K562 (cell line): Measurements from ENCODE around the gene ANTXRL. TPM values are rescaled to one million over a fixed set of nuclear protein-coding genes. Genes with fewer than 3 reads are reported as not detected.
"Not testable (repeated sequence)": the region's sequence is repeated elsewhere in the genome, so short reads cannot be mapped to it uniquely, and the experiment has no call there.

Experiments used
- ATAC-seq: fragments of 200-7000 bp; cut with Tn5 transposase; 3 replicates; pipeline ENCODE4 v1.9.1; 2020; ENCODE audit warnings: moderate library complexity
- BruUV-seq: library from RNA; stranded (reverse); fragments of 400-500 nt; replicated peaks from 2 replicates; lab custom pipeline; 2021; lab: Mats Ljungman, UMichigan
- CTCF ChIA-PET: fragments of 300-600 bp; formaldehyde crosslinking; extraction: SDS; loops from one replicate; lab custom pipeline; 2021; ENCODE audit warnings: low intra/inter-chr PET ratio; lab: Yijun Ruan, JAX
- POLR2A ChIA-PET: fragments of 300-600, 350-650 bp; sonication (Branson Sonifier 250); formaldehyde crosslinking; extraction: SDS; loops from one replicate; lab custom pipeline; 2021; ENCODE audit warnings: antibody characterized with exemption, inconsistent platforms; lab: Yijun Ruan, JAX
- DNase-seq, 4 experiments: peaks; one replicate each; pipeline versions ENCODE4 v3.0.0 to v3.0.0-alpha.2; 2011 to 2018; ENCODE audit warnings: low spot score in 3 of 4, mixed read lengths in 3 of 4; ENCODE audit errors: extremely low read depth in 1 of 4
- FAIRE-seq: peaks from 2 replicates; lab custom pipeline; 2011; peaks lifted over from hg19 to GRCh38; lab: Jason Lieb, UNC
- H2AFZ ChIP-seq: 2 replicates; pipeline ENCODE4 v1.6.0; 2011; ENCODE audit warnings: low read depth, low read length, control low read depth, inconsistent platforms
- H3K27ac ChIP-seq: fragments of 200-600 bp; 3 replicates; pipeline ENCODE4 v1.8.0; 2011; ENCODE audit warnings: low read depth, mild to moderate bottlenecking, control low read depth, inconsistent platforms, low read length, moderate library complexity, mixed read lengths; ENCODE audit errors: extremely low read depth
- H3K27me3 ChIP-seq, 2 experiments: fragments of 300-600 bp in 1 of 2; 2 replicates in 1 of 2; 3 replicates in 1 of 2; pipeline versions ENCODE4 v1.6.0 to v1.8.0; 2011; ENCODE audit warnings: inconsistent platforms in 2 of 2, low read length in 2 of 2, mild to moderate bottlenecking in 1 of 2, mixed read lengths in 1 of 2, moderate library complexity in 1 of 2; ENCODE audit not compliant: control insufficient read depth in 2 of 2, insufficient read depth in 2 of 2
- H3K36me3 ChIP-seq: fragments of 300-600 bp; 3 replicates; pipeline ENCODE4 v1.8.0; 2011; ENCODE audit warnings: mild to moderate bottlenecking, low read length, inconsistent platforms; ENCODE audit not compliant: control insufficient read depth, insufficient read depth
- H3K4me1 ChIP-seq, 2 experiments: fragments of 200-600 bp in 1 of 2; replicated peaks in 1 of 2; 2 replicates in 1 of 2; 3 replicates in 1 of 2; pipeline versions ENCODE4 v1.5.1 to v1.8.0; 2011; ENCODE audit warnings: inconsistent platforms in 2 of 2, low read length in 2 of 2, mild to moderate bottlenecking in 1 of 2, mixed read lengths in 1 of 2, moderate library complexity in 1 of 2; ENCODE audit not compliant: control insufficient read depth in 2 of 2, insufficient read depth in 2 of 2
- H3K4me2 ChIP-seq: 2 replicates; pipeline ENCODE4 v1.6.1; 2011; ENCODE audit warnings: low read length, control low read depth, inconsistent platforms, mixed read lengths; ENCODE audit not compliant: insufficient read depth
- H3K4me3 ChIP-seq: fragments of 200-600 bp; sonication (generic), shearing (Covaris generic); 2 replicates; pipeline ENCODE4 v1.5.1; 2016; ENCODE audit warnings: control low read depth, inconsistent platforms
- H3K79me2 ChIP-seq: fragments of 200-600 bp; 3 replicates; pipeline ENCODE4 v1.8.0; 2011; ENCODE audit warnings: low read length, inconsistent platforms; ENCODE audit not compliant: control insufficient read depth, insufficient read depth
- H3K9ac ChIP-seq, 2 experiments: 2 replicates each; pipeline versions ENCODE4 v1.6.0 to v1.6.1; 2011; ENCODE audit warnings: low read depth in 2 of 2, low read length in 2 of 2, control low read depth in 1 of 2, inconsistent platforms in 1 of 2, mild to moderate bottlenecking in 1 of 2, mixed read lengths in 1 of 2; ENCODE audit not compliant: insufficient read depth in 1 of 2
- H3K9me1 ChIP-seq: one replicate; pipeline ENCODE4 v1.6.0; 2011; ENCODE audit warnings: inconsistent platforms, mild to moderate bottlenecking, low read length, moderate library complexity; ENCODE audit not compliant: control insufficient read depth, insufficient read depth
- H3K9me3 ChIP-seq: replicated peaks from 2 replicates; pipeline ENCODE4 v1.5.1; 2011; ENCODE audit warnings: low read depth, low read length, inconsistent platforms; ENCODE audit not compliant: control insufficient read depth, insufficient read depth
- H4K20me1 ChIP-seq: replicated peaks from 2 replicates; pipeline ENCODE4 v1.6.1; 2011; ENCODE audit warnings: low read length, inconsistent platforms, mixed read lengths; ENCODE audit not compliant: control insufficient read depth, insufficient read depth
- CAMTA2 ChIP-seq: fragments of 250-450 bp; sonication (Bioruptor Pico); conservative IDR thresholded peaks from 2 replicates; pipeline ENCODE4 v1.5.1; 2022
- EP300 ChIP-seq: IDR thresholded peaks from 2 replicates; pipeline ENCODE4 v1.6.1; 2012; ENCODE audit warnings: low read length, improper control_type of control experiment
- MECOM ChIP-seq: fragments of 250-450 bp; sonication (Bioruptor Pico); IDR thresholded peaks from 2 replicates; pipeline ENCODE4 v1.8.0; 2022; ENCODE audit warnings: inconsistent platforms
- POLR2H ChIP-seq: IDR thresholded peaks from 2 replicates; pipeline ENCODE4 v1.6.1; 2016; ENCODE audit warnings: missing genetic modification characterization, low read depth, mild to moderate bottlenecking, control low read depth, missing compliant biosample characterization, moderate library complexity
- TCF3 ChIP-seq: sonication (generic); formaldehyde crosslinking; IDR thresholded peaks from 2 replicates; pipeline ENCODE4 v1.4.0; 2020; ENCODE audit warnings: mild to moderate bottlenecking, missing genetic modification reagents
- TEAD2 ChIP-seq: fragments of 450-650 bp; IDR thresholded peaks from 2 replicates; pipeline ENCODE4 v1.6.1; 2016; ENCODE audit warnings: missing genetic modification characterization, control low read depth, missing compliant biosample characterization
- ZNF217 ChIP-seq: sonication (generic); formaldehyde crosslinking; IDR thresholded peaks from 2 replicates; pipeline ENCODE4 v1.8.0; 2022; ENCODE audit warnings: mild to moderate bottlenecking, missing genetic modification reagents
- ZNF384 ChIP-seq: IDR thresholded peaks from 2 replicates; pipeline ENCODE4 v1.6.1; 2012; ENCODE audit warnings: low read depth, low read length, improper control_type of control experiment
- WGBS: fragments of 100-300 bp; shearing (Covaris generic); methylation state at CpG from one replicate; pipeline ENCODE4 v1.1.6; 2016; ENCODE audit warnings: low coverage, mixed read lengths; ENCODE audit not compliant: insufficient coverage; ENCODE audit errors: missing lambda C conversion rate; 5-methylcytosine and 5-hydroxymethylcytosine counted together
- in situ Hi-C: fragments of 300-500 bp; cut with MboI; formaldehyde crosslinking; loops from 4 replicates; pipeline ENCODE4 v1.15.0; 2018; ENCODE audit warnings: inconsistent platforms, mixed read lengths
- intact Hi-C: fragments of 100-400 bp; cut with micrococcal nuclease; formaldehyde crosslinking; loops from 2 replicates; pipeline ENCODE4 v1.14.2; 2022
- polyA plus RNA-seq, 8 experiments: library from polyadenylated mRNA; depleted of rRNA in 4 of 8; stranded (reverse) in 5 of 8; unstranded in 3 of 8; fragments of >200 nt; fragmentation: Nextera tagmentation in 2 of 8; fragmentation: Illumina TruSeq in 1 of 8; extraction: Ambion mirVana in 2 of 8; extraction: Trizol in 1 of 8; gene quantifications; 2 replicates each; pipeline versions ENCODE4 v1.2.1 to v1.2.3, GENCODE V29; 2011 to 2014; ENCODE audit warnings: inconsistent platforms in 1 of 8, missing spikeins in 1 of 8
- total RNA-seq, 7 experiments: library from RNA; depleted of rRNA in 6 of 7; stranded (reverse); fragments of >200 nt in 6 of 7; fragmentation: Illumina TruSeq in 2 of 7; extraction: Trizol in 2 of 7; gene quantifications; 2 replicates each; pipeline versions ENCODE4 v1.2.1 to v1.2.3, GENCODE V29; 2011 to 2021; ENCODE audit warnings: low replicate concordance in 1 of 7
- TF ChIP-seq, protein P1 (sequence below): IDR thresholded peaks from 3 replicates; pipeline ENCODE4 v1.6.1; 2011; ENCODE audit warnings: borderline replicate concordance, mild to moderate bottlenecking; ENCODE audit not compliant: insufficient read length, insufficient read depth

ANTXRL gene
- total and polyA plus RNA-seq, 9 of the 15 experiments (the other 6 are each of a cell fraction or from before 2014, with no cell fraction given), result not detected

DNA sequence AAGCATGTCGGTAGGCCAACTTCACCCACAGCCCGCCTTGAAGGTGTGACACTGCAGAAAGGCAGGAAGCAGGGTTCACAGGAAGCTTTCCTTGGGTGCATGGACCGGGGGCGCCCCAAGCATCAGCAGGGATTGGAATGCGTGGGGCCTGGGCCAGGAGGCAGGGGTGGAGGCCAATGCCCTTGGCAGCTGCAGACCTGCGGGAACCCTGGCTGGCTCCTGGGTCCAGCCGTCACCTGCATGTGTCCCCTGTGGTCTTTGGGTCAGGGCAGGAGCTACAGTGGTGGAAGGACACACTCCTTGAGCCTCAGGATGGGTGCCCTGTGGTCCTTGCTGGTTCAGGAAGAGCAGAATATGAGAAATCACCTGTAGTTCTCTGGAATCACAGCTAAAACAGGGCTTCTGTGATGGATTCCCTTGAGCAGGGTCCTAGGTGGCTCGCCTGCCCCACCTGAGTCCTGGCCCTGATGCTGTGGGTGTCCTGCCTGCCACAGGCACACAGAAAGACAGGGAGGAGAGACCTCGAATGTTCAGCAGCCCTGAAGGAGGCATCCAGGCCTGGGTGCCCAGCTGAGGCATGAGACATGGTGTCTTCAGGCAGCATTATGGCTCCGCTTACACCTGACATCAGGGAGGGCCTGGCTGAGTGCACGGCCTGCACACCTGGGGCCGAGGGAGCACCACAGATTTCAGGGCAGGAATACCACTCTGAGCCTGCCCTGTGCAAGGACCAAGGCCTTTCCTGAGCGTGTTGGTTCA is 15.1 kb downstream of the ANTXRL start:
- H3K9me1 ChIP-seq, result no peaks in the 10 kb centered on the region
- ChIA-PET CTCF (no interaction called here), POLR2A (interaction anchor here (0.9 to 1.0 kb wide), 2 partner anchors 17 to 50 kb away, joined by 3 to 5 read pairs; no protein-coding TSS in a partner anchor)
- WGBS, result 1% methylated on average over 13 of the region's 13 CpGs
- no TSS peak for BruUV-seq
- no peak overlapping the region for H3K4me2 ChIP-seq
- DNase-seq (no peak), FAIRE-seq (no peak), ATAC-seq (no peak)
- intact Hi-C loops (no loop called here), in situ Hi-C loops (loop anchor here (5.0 kb wide), 1 partner anchor 40 kb away; no protein-coding TSS in a partner anchor)
- H4K20me1 ChIP-seq, result no peaks in the 10 kb centered on the region; the same call in 1 of the 2 replicates
- H3K36me3 ChIP-seq, result no peaks in the 10 kb centered on the region
- no peak for TF ChIP-seq POLR2H
- no peak for TF ChIP-seq MECOM (CRISPR knock-in tag)
- no peak for TF ChIP-seq TEAD2 (tag)
- TF ChIP-seq TCF3 (CRISPR knock-in tag), result no peak
- no peak for TF ChIP-seq ZNF217 (CRISPR knock-in tag)
- no peak for TF ChIP-seq EP300
- no peak for TF ChIP-seq CAMTA2 (CRISPR knock-in tag)
- TF ChIP-seq, protein P1, sequence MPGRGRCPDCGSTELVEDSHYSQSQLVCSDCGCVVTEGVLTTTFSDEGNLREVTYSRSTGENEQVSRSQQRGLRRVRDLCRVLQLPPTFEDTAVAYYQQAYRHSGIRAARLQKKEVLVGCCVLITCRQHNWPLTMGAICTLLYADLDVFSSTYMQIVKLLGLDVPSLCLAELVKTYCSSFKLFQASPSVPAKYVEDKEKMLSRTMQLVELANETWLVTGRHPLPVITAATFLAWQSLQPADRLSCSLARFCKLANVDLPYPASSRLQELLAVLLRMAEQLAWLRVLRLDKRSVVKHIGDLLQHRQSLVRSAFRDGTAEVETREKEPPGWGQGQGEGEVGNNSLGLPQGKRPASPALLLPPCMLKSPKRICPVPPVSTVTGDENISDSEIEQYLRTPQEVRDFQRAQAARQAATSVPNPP, result no peak
- no peak for TF ChIP-seq ZNF384
- H3K79me2 ChIP-seq, result no peaks in the 10 kb centered on the region
- H3K4me3 ChIP-seq, result no peak overlapping the region
- H2AFZ ChIP-seq, result no peak overlapping the region
- H3K9ac ChIP-seq, result 0 out of 4 replicates have a peak overlapping the region, but pooled peaks of 1 of the 2 experiments have one; percentile 6
- H3K27me3 ChIP-seq, result peaks cover 16 to 64% of the 10 kb centered on the region in 2 experiments; a peak in 4 of 5 replicates
- peaks cover 0 to 5% of the 10 kb centered on the region in 2 experiments; a peak in 2 of 5 replicates for H3K4me1 ChIP-seq
- no peak overlapping the region for H3K27ac ChIP-seq
- no peaks in the 10 kb centered on the region for H3K9me3 ChIP-seq

DNA sequence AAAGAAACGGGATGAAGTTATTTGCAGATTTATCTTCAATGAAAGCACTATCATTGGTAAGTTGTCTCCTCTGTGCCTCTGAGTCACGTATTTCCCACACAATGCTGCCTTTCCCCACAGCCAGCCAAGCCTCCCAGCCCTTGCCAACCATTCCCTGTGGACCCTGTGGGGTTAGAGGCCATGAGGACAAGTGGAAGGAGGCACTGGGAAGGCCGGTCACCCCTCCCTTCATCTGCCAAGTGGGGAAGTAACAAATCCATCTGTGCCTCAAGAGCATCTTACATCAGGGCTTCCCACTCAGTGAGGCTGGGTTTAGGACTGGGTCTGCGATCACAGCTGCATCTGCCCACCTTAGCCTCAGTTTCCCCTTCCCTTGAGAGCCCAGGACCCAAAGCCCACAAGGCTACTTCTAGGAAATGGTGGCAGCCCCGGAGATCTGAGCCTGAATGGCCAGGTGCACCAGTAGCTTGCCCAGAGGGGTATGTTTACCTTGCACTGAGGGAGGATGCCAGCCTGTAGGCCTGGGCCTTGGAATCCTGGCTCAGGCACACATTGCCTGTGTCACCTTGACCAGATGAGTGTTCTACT is 16.1 kb downstream of the ANTXRL start:
- intact Hi-C loops, POLR2A ChIA-PET, DNase-seq, H3K79me2 ChIP-seq, H3K36me3 ChIP-seq, H4K20me1 ChIP-seq, FAIRE-seq, H2AFZ ChIP-seq, ATAC-seq, H3K9me3 ChIP-seq, H3K4me2 ChIP-seq, CTCF ChIA-PET, H3K4me3 ChIP-seq, H3K4me1 ChIP-seq, BruUV-seq, H3K27ac ChIP-seq, H3K9ac ChIP-seq, H3K9me1 ChIP-seq: not testable (repeated sequence)
- 0% methylated on average over 5 of the region's 5 CpGs for WGBS
- in situ Hi-C loops, result loop anchor here (5.0 kb wide), 1 partner anchor 41 kb away; no protein-coding TSS in a partner anchor
- peaks cover 21 to 64% of the 10 kb centered on the region in 2 experiments; a peak in 4 of 5 replicates for H3K27me3 ChIP-seq
